ENCODE results near the gene TAOK1.
A peak's percentile ranks its signal among the peaks of the same experiment; 100 is the strongest.
"Not testable (repeated sequence)": the region's sequence is repeated elsewhere in the genome, so short reads cannot be mapped to it uniquely, and the experiment has no call there.

Gene TAOK1

DNA sequence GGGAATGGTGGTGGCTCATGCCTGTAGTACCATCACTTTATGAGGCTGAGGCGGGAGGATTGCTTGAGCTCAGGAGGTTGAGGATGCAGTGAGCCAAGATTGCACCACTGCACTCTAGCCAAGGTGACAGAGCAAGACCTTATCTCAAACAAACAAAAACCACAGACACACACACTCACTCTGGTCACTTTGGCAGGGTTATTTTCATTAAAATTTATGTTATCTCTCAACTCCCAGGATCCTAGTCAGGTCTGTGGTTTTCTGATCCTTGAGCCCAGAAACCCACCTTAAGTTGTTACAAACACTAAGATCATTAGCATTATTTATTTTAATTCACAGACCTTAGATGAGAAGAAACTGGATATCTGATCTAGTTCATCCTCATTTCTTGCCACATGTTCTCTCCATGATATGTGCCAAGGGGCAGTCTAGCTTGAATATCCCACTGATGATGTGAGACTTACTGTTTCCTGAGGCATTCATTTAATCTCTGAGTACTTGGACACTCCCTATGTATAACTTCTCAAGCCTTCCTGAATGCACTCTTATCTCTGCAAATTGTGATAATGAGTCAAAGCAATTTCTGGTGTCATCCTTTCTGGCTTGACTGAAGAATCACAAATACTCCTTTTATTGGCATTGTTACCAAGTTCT, 167.0 kb downstream of the TAOK1 start:
- Mint-ChIP-seq H3K36me3 (peaks cover 15% of the 10 kb centered on the region), H3K27me3 (no peaks in the 10 kb centered on the region), H3K9me3 (no peaks in the 10 kb centered on the region), H3K4me3 (no peak overlapping the region), H3K4me1 (peaks cover 24% of the 10 kb centered on the region), H3K27ac (no peak overlapping the region)
- CTCF ChIA-PET = interaction anchor here (1.2 to 1.9 kb wide), 2 partner anchors 9 to 187 kb away, joined by 4 to 5 read pairs; partner anchors contain the start of gene ABHD15
- no peak for DNase-seq

DNA sequence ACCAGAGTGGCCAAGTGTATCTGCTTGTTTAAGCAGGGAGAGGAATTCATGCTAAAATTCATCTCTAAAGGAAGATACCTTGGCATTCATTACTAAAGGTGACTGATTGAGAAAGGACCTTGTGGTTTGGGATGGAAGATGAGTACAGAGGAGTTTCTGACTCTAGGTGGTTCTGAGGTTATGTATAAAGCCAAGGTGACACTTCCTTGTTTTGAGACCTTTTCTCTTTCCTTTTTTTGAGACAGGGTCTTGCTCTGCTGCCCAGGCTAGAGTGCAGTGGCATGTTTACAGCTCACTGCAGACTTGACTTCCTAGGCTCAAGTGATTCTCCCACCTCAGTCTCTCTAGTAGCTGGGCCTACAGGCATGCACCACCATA, 167.6 kb downstream of the TAOK1 start:
- CTCF ChIA-PET = interaction anchor here (1.2 to 1.9 kb wide), 2 partner anchors 8 to 187 kb away, joined by 4 to 5 read pairs; partner anchors contain the start of gene ABHD15
- no peak overlapping the region for H3K4me3 Mint-ChIP-seq
- no peaks in the 10 kb centered on the region for H3K27me3 Mint-ChIP-seq
- no peak for DNase-seq
- peaks cover 28% of the 10 kb centered on the region for H3K4me1 Mint-ChIP-seq
- peak overlapping the region; percentile 5 for H3K27ac Mint-ChIP-seq
- no peaks in the 10 kb centered on the region for H3K9me3 Mint-ChIP-seq
- peaks cover 20% of the 10 kb centered on the region for H3K36me3 Mint-ChIP-seq

GRCh38 chr17:29558139-29558538, 168.0 kb downstream of the TAOK1 start:
- H3K9me3 Mint-ChIP-seq, H3K4me3 Mint-ChIP-seq, DNase-seq, H3K27ac Mint-ChIP-seq, H3K27me3 Mint-ChIP-seq: not testable (repeated sequence)
- CTCF ChIA-PET = interaction anchor here (1.3 to 1.9 kb wide), 2 partner anchors 188 to 411 kb away, joined by 3 to 5 read pairs; no protein-coding TSS in a partner anchor
- peaks cover 31% of the 10 kb centered on the region for H3K4me1 Mint-ChIP-seq
- H3K36me3 Mint-ChIP-seq = peaks cover 23% of the 10 kb centered on the region

GRCh38 chr17:29559640-29560039, 169.5 kb downstream of the TAOK1 start:
- H3K27me3 Mint-ChIP-seq = no peaks in the 10 kb centered on the region
- H3K36me3 Mint-ChIP-seq = peaks cover 27% of the 10 kb centered on the region
- no peak for DNase-seq
- H3K9me3 Mint-ChIP-seq = no peaks in the 10 kb centered on the region
- no peak overlapping the region for H3K27ac Mint-ChIP-seq
- H3K4me1 Mint-ChIP-seq = peaks cover 41% of the 10 kb centered on the region
- no peak overlapping the region for H3K4me3 Mint-ChIP-seq
- CTCF ChIA-PET = interaction anchor here (1.3 kb wide), 1 partner anchor 412 kb away, joined by 3 read pairs; no protein-coding TSS in a partner anchor

GRCh38 chr17:29560316-29560715, 170.2 kb downstream of the TAOK1 start:
- Mint-ChIP-seq H3K27me3 (no peaks in the 10 kb centered on the region), H3K27ac (no peak overlapping the region), H3K4me1 (peaks cover 46% of the 10 kb centered on the region), H3K4me3 (no peak overlapping the region), H3K9me3 (no peaks in the 10 kb centered on the region), H3K36me3 (peaks cover 27% of the 10 kb centered on the region)
- no peak for DNase-seq
- CTCF ChIA-PET = interaction anchor here (1.2 kb wide), 1 partner anchor 190 kb away, joined by 3 read pairs; no protein-coding TSS in a partner anchor

DNA sequence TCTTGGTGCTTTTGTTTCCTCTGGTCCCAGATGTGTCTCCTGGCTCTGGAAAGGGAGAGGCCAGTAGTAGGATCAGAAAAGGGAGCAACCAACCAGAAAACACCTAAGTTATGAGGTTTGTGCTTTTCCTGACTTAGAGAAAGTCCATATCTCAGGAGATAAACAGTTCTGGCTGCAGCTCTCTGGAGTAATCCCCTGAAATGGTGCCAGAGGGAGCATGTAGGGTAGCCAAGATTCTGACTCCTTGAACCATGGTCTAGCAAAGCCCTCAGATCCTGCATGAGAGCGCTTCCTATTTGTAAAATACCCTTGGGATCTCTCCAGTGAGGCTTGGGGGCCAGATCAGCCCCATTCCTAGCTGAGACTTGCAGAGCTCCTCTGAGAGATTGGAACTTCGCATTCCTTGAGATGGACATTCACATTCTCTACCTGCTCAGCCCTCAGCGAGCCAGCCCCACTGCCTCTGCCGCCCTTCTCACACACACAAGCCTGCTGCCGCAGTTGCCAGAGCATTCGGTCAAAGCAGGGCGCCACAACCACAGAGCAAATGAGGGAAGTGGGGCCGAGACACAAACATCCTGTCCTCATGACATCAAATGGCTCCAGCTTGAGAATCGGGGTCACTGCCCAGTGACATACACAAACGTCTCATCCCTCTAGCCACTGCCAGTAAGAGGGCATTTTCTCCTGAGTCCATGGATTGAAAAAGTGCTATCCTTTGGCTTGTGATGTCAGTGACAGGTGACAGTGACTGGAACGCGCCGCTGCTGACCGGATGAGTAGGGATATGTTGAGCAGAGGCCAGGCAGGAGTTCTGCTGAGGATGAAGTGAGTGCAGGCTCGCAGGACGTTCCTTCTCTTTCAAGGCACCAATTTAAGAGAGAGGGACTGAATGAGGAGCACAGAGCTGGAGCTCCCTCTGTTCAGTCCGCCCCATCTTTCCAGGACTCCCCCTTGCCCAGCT, 171.7 kb downstream of the TAOK1 start:
- no peak overlapping the region for H3K4me3 Mint-ChIP-seq
- CTCF ChIA-PET = interaction anchor here (1.0 kb wide), 1 partner anchor 192 kb away, joined by 3 read pairs; no protein-coding TSS in a partner anchor

DNA sequence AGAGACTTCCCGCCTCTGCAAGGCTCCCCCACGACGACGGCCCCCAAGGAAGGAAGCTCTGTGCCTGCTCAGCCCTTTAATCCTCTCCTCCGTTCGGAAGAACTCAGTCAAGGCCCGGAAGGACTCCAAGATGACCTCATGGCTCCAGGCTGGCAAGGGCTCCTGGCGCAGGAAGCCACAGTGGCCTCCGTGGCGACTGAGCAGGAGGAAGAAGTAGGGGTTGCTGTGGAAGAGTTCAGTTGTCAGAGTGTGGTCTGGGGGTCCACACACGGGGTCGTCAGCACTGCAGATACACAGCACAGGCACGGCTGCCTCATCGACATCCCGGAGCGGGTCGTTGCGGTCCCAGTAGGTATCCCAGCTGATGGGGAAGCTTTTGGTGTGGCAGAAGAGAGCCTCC, 172.5 kb downstream of the TAOK1 start:
- CTCF ChIA-PET = no interaction called here
- Mint-ChIP-seq H3K4me3 (no peak overlapping the region), H3K36me3 (peaks cover 27% of the 10 kb centered on the region), H3K27ac (no peak overlapping the region), H3K27me3 (no peaks in the 10 kb centered on the region), H3K9me3 (no peaks in the 10 kb centered on the region), H3K4me1 (peaks cover 47% of the 10 kb centered on the region)
- no peak for DNase-seq

More for the DNA sequence above, 171.7 kb downstream of the TAOK1 start:
- DNase-seq = no peak
- Mint-ChIP-seq H3K27ac (no peak overlapping the region), H3K4me1 (peaks cover 55% of the 10 kb centered on the region), H3K27me3 (no peaks in the 10 kb centered on the region), H3K36me3 (peaks cover 27% of the 10 kb centered on the region), H3K9me3 (no peaks in the 10 kb centered on the region)

GRCh38 chr17:29563816-29564215, 173.7 kb downstream of the TAOK1 start:
- no peaks in the 10 kb centered on the region for H3K9me3 Mint-ChIP-seq
- H3K4me1 Mint-ChIP-seq = peaks cover 40% of the 10 kb centered on the region
- no peak for DNase-seq
- CTCF ChIA-PET = interaction anchor here (2.3 kb wide), 1 partner anchor 194 kb away, joined by 14 read pairs; no protein-coding TSS in a partner anchor
- peaks cover 27% of the 10 kb centered on the region for H3K36me3 Mint-ChIP-seq
- H3K27me3 Mint-ChIP-seq = no peaks in the 10 kb centered on the region
- H3K4me3 Mint-ChIP-seq = peak overlapping the region; percentile 59
- no peak overlapping the region for H3K27ac Mint-ChIP-seq

- Mint-ChIP-seq H3K27me3 (peaks cover 4% of the 10 kb centered on the region), H3K27ac (peak overlapping the region; percentile 95), H3K4me1 (peaks cover 49% of the 10 kb centered on the region), H3K9me3 (no peaks in the 10 kb centered on the region), H3K4me3 (peak overlapping the region; percentile 90), H3K36me3 (peaks cover 29% of the 10 kb centered on the region)
- CTCF ChIA-PET = interaction anchor here (0.7 to 6.1 kb wide), 7 partner anchors 9 to 347 kb away, joined by 3 to 31 read pairs (median 4); partner anchors contain the start of gene ANKRD13B
- DNase-seq = peak; percentile 77
These were observed 175.7 kb downstream of the TAOK1 start for GRCh38 chr17:29565643-29566472.

GRCh38 chr17:29566473-29567303, 176.5 kb downstream of the TAOK1 start, which contains the start of gene ABHD15:
TSS of gene ABHD15 (minus strand) at chr17:29567037. CDS start at chr17:29566966, 71 bp downstream.
- DNase-seq = peak; percentile 74
- CTCF ChIA-PET = interaction anchor here (0.6 to 6.1 kb wide), 7 partner anchors 9 to 429 kb away, joined by 3 to 31 read pairs (median 6); partner anchors contain the start of gene ANKRD13B
- no peaks in the 10 kb centered on the region for H3K9me3 Mint-ChIP-seq
- H3K4me3 Mint-ChIP-seq = peak within 1 kb of the TSS; percentile 93
- H3K4me1 Mint-ChIP-seq = peaks cover 50% of the 10 kb centered on the region
- H3K27me3 Mint-ChIP-seq = peaks cover 4% of the 10 kb centered on the region
- H3K36me3 Mint-ChIP-seq = peaks cover 28% of the 10 kb centered on the region
- H3K27ac Mint-ChIP-seq = peak within 1 kb of the TSS; percentile 99

DNA sequence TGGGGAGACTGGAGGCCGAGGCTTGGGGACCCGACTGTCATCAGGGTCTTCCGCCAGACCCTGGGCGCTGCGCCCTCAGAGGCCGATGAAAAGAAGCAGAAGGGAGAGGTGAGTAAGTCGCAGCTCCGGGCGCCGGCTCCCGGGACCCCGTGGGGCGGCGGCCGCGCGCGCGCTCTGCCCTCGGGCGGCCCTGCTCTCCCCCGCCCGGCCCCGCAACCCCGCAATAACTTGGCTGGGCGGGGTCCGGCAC, 177.1 kb downstream of the TAOK1 start:
- Mint-ChIP-seq H3K4me3 (peak overlapping the region; percentile 93), H3K36me3 (peaks cover 22% of the 10 kb centered on the region), H3K9me3 (no peaks in the 10 kb centered on the region), H3K4me1 (peaks cover 47% of the 10 kb centered on the region), H3K27me3 (peaks cover 4% of the 10 kb centered on the region), H3K27ac (peak overlapping the region; percentile 99)
- no peak for DNase-seq
- CTCF ChIA-PET = interaction anchor here (0.6 to 6.1 kb wide), 5 partner anchors 16 to 429 kb away, joined by 3 to 31 read pairs (median 10); partner anchors contain the start of gene ANKRD13B

GRCh38 chr17:29567554-29568330, 177.6 kb downstream of the TAOK1 start:
- H3K9me3 Mint-ChIP-seq = no peaks in the 10 kb centered on the region
- peaks cover 44% of the 10 kb centered on the region for H3K4me1 Mint-ChIP-seq
- H3K36me3 Mint-ChIP-seq = peaks cover 17% of the 10 kb centered on the region

More at GRCh38 chr17:29567554-29568330, 177.6 kb downstream of the TAOK1 start:
- Mint-ChIP-seq H3K4me3 (peak overlapping the region; percentile 93), H3K27me3 (peaks cover 4% of the 10 kb centered on the region), H3K27ac (peak overlapping the region; percentile 99)
- DNase-seq = peak; percentile 87
- CTCF ChIA-PET = interaction anchor here (2.1 to 6.1 kb wide), 4 partner anchors 16 to 198 kb away, joined by 6 to 31 read pairs (median 16); partner anchors contain the start of gene ANKRD13B
